PC-9 (cell line): Measurements from ENCODE around the gene CTIF.

Experiments used
- EZH2 ChIP-seq: fragments of 200-600 bp; sonication (generic); IDR thresholded peaks from 2 replicates; pipeline ENCODE4 v1.8.0; 2017; ENCODE audit warnings: antibody characterized with exemption, low read depth
- TF ChIP-seq, protein P1 (sequence below): fragments of 200-600 bp; sonication (generic); conservative IDR thresholded peaks from 2 replicates; pipeline ENCODE4 v1.6.1; 2017; ENCODE audit warnings: mixed run types, antibody characterized with exemption, mild to moderate bottlenecking, moderate library complexity

DNA sequence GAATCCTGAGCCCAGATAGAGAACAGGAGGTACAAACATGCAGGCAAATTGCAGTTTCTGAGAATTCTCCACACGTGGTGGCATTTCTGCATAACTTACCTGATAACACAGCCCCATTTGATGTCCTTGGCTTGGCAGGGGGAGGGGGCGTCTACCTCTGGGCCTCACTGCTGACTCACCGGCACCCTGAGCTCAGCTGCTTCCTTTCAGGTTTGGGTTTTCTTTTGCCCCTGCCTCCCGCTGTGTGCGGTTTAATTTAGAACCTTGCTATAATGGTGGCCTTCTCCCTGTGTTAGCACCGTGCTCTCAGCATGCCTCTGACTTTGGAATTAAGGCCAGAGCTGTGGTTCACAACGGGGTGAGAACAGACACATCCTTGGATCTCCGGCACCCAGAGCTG is 4.4 kb downstream of the CTIF start:
- TF ChIP-seq, protein P1, sequence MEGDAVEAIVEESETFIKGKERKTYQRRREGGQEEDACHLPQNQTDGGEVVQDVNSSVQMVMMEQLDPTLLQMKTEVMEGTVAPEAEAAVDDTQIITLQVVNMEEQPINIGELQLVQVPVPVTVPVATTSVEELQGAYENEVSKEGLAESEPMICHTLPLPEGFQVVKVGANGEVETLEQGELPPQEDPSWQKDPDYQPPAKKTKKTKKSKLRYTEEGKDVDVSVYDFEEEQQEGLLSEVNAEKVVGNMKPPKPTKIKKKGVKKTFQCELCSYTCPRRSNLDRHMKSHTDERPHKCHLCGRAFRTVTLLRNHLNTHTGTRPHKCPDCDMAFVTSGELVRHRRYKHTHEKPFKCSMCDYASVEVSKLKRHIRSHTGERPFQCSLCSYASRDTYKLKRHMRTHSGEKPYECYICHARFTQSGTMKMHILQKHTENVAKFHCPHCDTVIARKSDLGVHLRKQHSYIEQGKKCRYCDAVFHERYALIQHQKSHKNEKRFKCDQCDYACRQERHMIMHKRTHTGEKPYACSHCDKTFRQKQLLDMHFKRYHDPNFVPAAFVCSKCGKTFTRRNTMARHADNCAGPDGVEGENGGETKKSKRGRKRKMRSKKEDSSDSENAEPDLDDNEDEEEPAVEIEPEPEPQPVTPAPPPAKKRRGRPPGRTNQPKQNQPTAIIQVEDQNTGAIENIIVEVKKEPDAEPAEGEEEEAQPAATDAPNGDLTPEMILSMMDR, result no peak
- TF ChIP-seq EZH2, result no peak
